Umbilical cord (tissue), 2 donors: ENCODE data around the gene CNTNAP2. TPM values are rescaled to one million over a fixed set of nuclear protein-coding genes. Genes with fewer than 3 reads are reported as not detected.

Source experiments
- DNase-seq: peaks from one replicate; pipeline ENCODE4 v3.0.0-alpha.2; 2015; ENCODE audit warnings: low spot score
- total RNA-seq: library from RNA; depleted of rRNA; stranded (reverse); fragments of >200 nt; gene quantifications from one replicate; pipeline ENCODE4 v1.2.3, GENCODE V29; 2014; ENCODE audit warnings: low replicate concordance; ENCODE audit not compliant: insufficient read depth

The CNTNAP2 gene
- total RNA-seq, 1 donor from 2014 or later: 81.1 TPM

- DNase-seq: peak; percentile 75
These were observed 2125.2 kb downstream of the CNTNAP2 start for GRCh38 chr7:148241700-148242293.

GRCh38 chr7:148242294-148242821 lies 2125.8 kb downstream of the CNTNAP2 start:
- peak; percentile 89 for DNase-seq

- peak; percentile 64 for DNase-seq
These were observed 2128.8 kb downstream of the CNTNAP2 start for GRCh38 chr7:148245381-148245780.

- no peak for DNase-seq
These were observed 2137.0 kb downstream of the CNTNAP2 start for GRCh38 chr7:148253629-148254028.

- DNase-seq: no peak
These were observed 2138.7 kb downstream of the CNTNAP2 start for GRCh38 chr7:148255333-148255732.

- no peak for DNase-seq
These were observed 2139.8 kb downstream of the CNTNAP2 start for GRCh38 chr7:148256433-148256832.

GRCh38 chr7:148260599-148260998 lies 2144.0 kb downstream of the CNTNAP2 start:
- peak; percentile 66 for DNase-seq

GRCh38 chr7:148261523-148261922 lies 2144.9 kb downstream of the CNTNAP2 start:
- DNase-seq: no peak

- DNase-seq: peak; percentile 32
These were observed 2145.5 kb downstream of the CNTNAP2 start for GRCh38 chr7:148261996-148262688.

- peak; percentile 74 for DNase-seq
These were observed 2146.2 kb downstream of the CNTNAP2 start for GRCh38 chr7:148262721-148263229.

- DNase-seq: peak; percentile 48
These were observed 2148.4 kb downstream of the CNTNAP2 start for GRCh38 chr7:148264933-148265557.

- peak; percentile 12 for DNase-seq
These were observed 2149.3 kb downstream of the CNTNAP2 start for GRCh38 chr7:148265896-148266295.

GRCh38 chr7:148266795-148267194 lies 2150.2 kb downstream of the CNTNAP2 start:
- no peak for DNase-seq

- DNase-seq: peak; percentile 36
These were observed 2154.0 kb downstream of the CNTNAP2 start for GRCh38 chr7:148270576-148270975.

- DNase-seq: no peak
These were observed 2157.5 kb downstream of the CNTNAP2 start for GRCh38 chr7:148274118-148274517.

- no peak for DNase-seq
These were observed 2158.8 kb downstream of the CNTNAP2 start for GRCh38 chr7:148275359-148275890.

GRCh38 chr7:148276314-148277041 lies 2159.9 kb downstream of the CNTNAP2 start:
- DNase-seq: peak; percentile 40

- DNase-seq: no peak
These were observed 2160.6 kb downstream of the CNTNAP2 start for GRCh38 chr7:148277042-148277660.

GRCh38 chr7:148286150-148286549 lies 2169.5 kb downstream of the CNTNAP2 start:
- peak; percentile 43 for DNase-seq

- DNase-seq: no peak
These were observed 2170.9 kb downstream of the CNTNAP2 start for GRCh38 chr7:148287538-148287937.

- no peak for DNase-seq
These were observed 2172.1 kb downstream of the CNTNAP2 start for GRCh38 chr7:148288592-148289151.
